Heart right ventricle (tissue), 16 donors: ENCODE data around the gene DSCAM. TPM values are rescaled to one million over a fixed set of nuclear protein-coding genes. Genes with fewer than 3 reads are reported as not detected.

Experiments used
- ATAC-seq, 8 donors: fragments of 200-7000 bp; cut with Tn5 transposase; one replicate each; pipeline ENCODE4 v1.9.1; 2020; ENCODE audit warnings: mild to moderate bottlenecking in 8 of 8, moderate library complexity in 8 of 8, moderate number of reproducible peaks in 1 of 8
- DNase-seq, 2 donors: peaks; one replicate each; pipeline ENCODE4 v3.0.0-alpha.2; 2020
- H3K27ac ChIP-seq, 10 donors: fragments of 200-600 bp; sonication (generic) in 2 of 10; one replicate each; pipeline versions ENCODE4 v1.5.0 to v1.8.0; 2020 to 2022; ENCODE audit warnings: mild to moderate bottlenecking in 3 of 10
- H3K27me3 ChIP-seq, 7 donors: fragments of 200-600 bp; one replicate each; pipeline ENCODE4 v1.8.0; 2021 to 2022; ENCODE audit warnings: mild to moderate bottlenecking in 2 of 7
- H3K36me3 ChIP-seq, 9 donors: fragments of 200-600 bp; sonication (generic) in 1 of 9; one replicate each; pipeline versions ENCODE4 v1.5.0 to v1.8.0; 2020 to 2022; ENCODE audit warnings: mild to moderate bottlenecking in 2 of 9
- H3K4me1 ChIP-seq, 9 donors: fragments of 200-600 bp; sonication (generic) in 1 of 9; one replicate each; pipeline versions ENCODE4 v1.5.0 to v1.8.0; 2020 to 2022; ENCODE audit warnings: mild to moderate bottlenecking in 4 of 9
- H3K4me3 ChIP-seq, 10 donors: fragments of 200-600 bp; sonication (generic) in 2 of 10; one replicate each; pipeline versions ENCODE4 v1.5.0 to v1.8.0; 2020 to 2022; ENCODE audit warnings: mild to moderate bottlenecking in 7 of 10, moderate library complexity in 2 of 10
- H3K9me3 ChIP-seq, 11 donors: fragments of 200-600 bp in 10 of 11; sonication (generic) in 2 of 11; one replicate each; pipeline versions ENCODE4 v1.5.0 to v1.8.0; 2013 to 2022; ENCODE audit warnings: mild to moderate bottlenecking in 2 of 11, control low read depth in 1 of 11, moderate library complexity in 1 of 11
- CTCF ChIP-seq, 9 donors: fragments of 200-600 bp; sonication (generic) in 2 of 9; IDR thresholded peaks; one replicate each; pipeline versions ENCODE4 v1.5.0 to v1.8.0; 2021 to 2022; ENCODE audit warnings: antibody characterized with exemption in 9 of 9, mild to moderate bottlenecking in 5 of 9, moderate library complexity in 1 of 9
- WGBS, 2 donors: extraction: QIAGEN DNeasy Blood & Tissue Kit; methylation state at CpG; one replicate each; pipeline ENCODE4 v1.1.7; 2013; ENCODE audit warnings: inconsistent platforms in 1 of 2; 5-methylcytosine and 5-hydroxymethylcytosine counted together
- intact Hi-C, 10 donors: fragments of 100-400 bp; cut with DNase I; formaldehyde crosslinking; loops; one replicate each; pipeline versions ENCODE4 v1.11.1 to v1.14.2; 2022
- polyA plus RNA-seq, 2 donors: library from polyadenylated mRNA; stranded (reverse); fragments of 200-250 nt; gene quantifications; one replicate each; pipeline ENCODE4 v1.2.3, GENCODE V29; 2013
- total RNA-seq, 10 donors: library from RNA; stranded (reverse); fragmentation: NEBNext Ultra II Directional in 3 of 10; extraction: Animal tissue kit (Norgen Biotek cat#: 25700) in 3 of 10; gene quantifications; one replicate each; pipeline versions ENCODE4 v1.2.1 to v1.2.4, GENCODE V29; 2021 to 2023
- donor health status: Arrhythmogenic right ventricular cardiomyopathy.
- donor health status: ischemic (EF 13 %, LVEDD 7.1; RV severe dilation, severe dysfunction).
- donor health status: healthy with polysubstance abuse.
- donor health status: DM: no; HTN: yes; CAD: no.
- donor health status: DM: no; HTN: no; CAD: no.
- donor health status: ischemic (EF 25% LVEDD 6.9; RV normal size, moderate dysfunction).
- donor health status: ischemic (EF 25% LVEDD 5.7; RV mildly dilated, moderate dysfunction).
- donor health status: healthy.
- donor health status: DM: yes; HTN: yes; CAD: no.
- donor health status: Ischemic cardiomyopathy.
- donor health status: ischemic (EF 35%, LVEDD 5.7; RV mildly dilated, moderate dysfunction).
- donor health status: nonischemic (EF 11% LVEDD 7.7; RV severe dilation, severe dysfunction).
- donor health status: DM: yes; HTN: yes; CAD: no.
- donor health status: PGD.
- donor health status: ischemic (EF 29% LVEDD 5.4; RV normal size, mild dysfunction).
- donor health status: nonischemic (EF 23%, LVEDD 6.1; RV moderate dilation, normal function).

The DSCAM gene
- total and polyA plus RNA-seq, 12 donors, result 0.03 to 0.04 TPM; not detected in 10

- DNase-seq (no peak), ATAC-seq (no peak)
- H3K36me3 ChIP-seq, result no peaks in the 10 kb centered on the region
- H3K27me3 ChIP-seq, result no peaks in the 10 kb centered on the region
- no peak overlapping the region for H3K27ac ChIP-seq
- WGBS, 2 donors, result 77 to 86% methylated on average over 1 of the region's 1 CpG
- intact Hi-C loops, result no loop called here
- no peak for TF ChIP-seq CTCF (IDR thresholded peaks at IDR 0.05)
- H3K9me3 ChIP-seq, result peaks cover 0 to 34% (median 2%) of the 10 kb centered on the region in 11 donors
- H3K4me1 ChIP-seq, result no peaks in the 10 kb centered on the region
- H3K4me3 ChIP-seq, result no peak overlapping the region
These were observed 243.2 kb downstream of the DSCAM start for GRCh38 chr21:40603774-40604173.

GRCh38 chr21:40602080-40602479 is 244.9 kb downstream of the DSCAM start:
- Histone ChIP-seq H3K27ac (no peak overlapping the region), H3K27me3 (no peaks in the 10 kb centered on the region), H3K36me3 (no peaks in the 10 kb centered on the region), H3K4me1 (no peaks in the 10 kb centered on the region), H3K9me3 (peaks cover 0 to 35% (median 2%) of the 10 kb centered on the region in 11 donors), H3K4me3 (no peak overlapping the region)
- TF ChIP-seq CTCF (IDR thresholded peaks at IDR 0.05), result no peak
- intact Hi-C loops, result no loop called here
- peak in 2 of 8 donors; percentile 25 to 64 for ATAC-seq
- 78 to 79% methylated on average over 4 of the region's 4 CpGs for WGBS, 2 donors
- peak; percentile 10 to 13 for DNase-seq

- DNase-seq, result no peak
- intact Hi-C loops, result no loop called here
- no peak overlapping the region for H3K4me3 ChIP-seq
- H3K36me3 ChIP-seq, result no peaks in the 10 kb centered on the region
- H3K9me3 ChIP-seq, result peaks cover 0 to 12% (median 0%) of the 10 kb centered on the region in 11 donors
- no peaks in the 10 kb centered on the region for H3K4me1 ChIP-seq
- no peak overlapping the region for H3K27ac ChIP-seq
- H3K27me3 ChIP-seq, result no peaks in the 10 kb centered on the region
- no peak for TF ChIP-seq CTCF (IDR thresholded peaks at IDR 0.05)
- ATAC-seq, result no peak
- WGBS, 2 donors, result 90 to 91% methylated on average over 8 of the region's 8 CpGs
These were observed 251.2 kb downstream of the DSCAM start for GRCh38 chr21:40595806-40596205.

- TF ChIP-seq CTCF (IDR thresholded peaks at IDR 0.05), result no peak
These were observed 259.1 kb downstream of the DSCAM start for GRCh38 chr21:40587736-40588346.

More at GRCh38 chr21:40587736-40588346, 259.1 kb downstream of the DSCAM start:
- ATAC-seq (no peak), DNase-seq (no peak)
- Histone ChIP-seq H3K4me3 (no peak overlapping the region), H3K9me3 (peaks cover 0 to 9% (median 0%) of the 10 kb centered on the region in 11 donors), H3K4me1 (no peaks in the 10 kb centered on the region), H3K27ac (no peak overlapping the region), H3K36me3 (no peaks in the 10 kb centered on the region), H3K27me3 (no peaks in the 10 kb centered on the region)
- intact Hi-C loops, result no loop called here
- 76 to 79% methylated on average over 3 of the region's 3 CpGs for WGBS, 2 donors
